A673 (cell line): ENCODE measurements around the gene JAG2. TPM values are rescaled to one million over a fixed set of nuclear protein-coding genes. Genes with fewer than 3 reads are reported as not detected.

Experiments used
- BruUV-seq: library from RNA; stranded (reverse); fragments of 400-500 nt; replicated peaks from 2 replicates; lab custom pipeline; 2021; lab: Mats Ljungman, UMichigan
- CTCF ChIA-PET: fragments of 300-600 bp; sonication (Branson Sonifier 250); formaldehyde crosslinking; loops from one replicate; lab custom pipeline; 2022; ENCODE audit warnings: antibody characterized with exemption; lab: Charles Lee
- POLR2A ChIA-PET: fragments of 300-600 bp; sonication (Branson Sonifier 250); formaldehyde crosslinking; loops from one replicate; lab custom pipeline; 2022; ENCODE audit warnings: antibody characterized with exemption; ENCODE audit not compliant: low non-redundant PET; lab: Charles Lee
- DNase-seq: peaks from one replicate; pipeline ENCODE4 v3.0.0-alpha.2; 2015; ENCODE audit warnings: low spot score
- H3K27ac ChIP-seq: fragments of 200-600 bp; sonication (generic); 2 replicates; pipeline ENCODE4 v1.5.1; 2016; ENCODE audit warnings: mixed run types, low read depth, mild to moderate bottlenecking, mixed read lengths, antibody characterized with exemption, low read length; ENCODE audit not compliant: poor library complexity, severe bottlenecking
- H3K27me3 ChIP-seq: fragments of 200-600 bp; sonication (generic); replicated peaks from 2 replicates; pipeline ENCODE4 v1.6.1; 2017; ENCODE audit warnings: mixed run types, low read depth, mild to moderate bottlenecking, mixed read lengths, antibody characterized with exemption, low read length; ENCODE audit not compliant: insufficient read depth, poor library complexity
- H3K36me3 ChIP-seq: fragments of 200-600 bp; sonication (generic); 2 replicates; pipeline ENCODE4 v1.6.1; 2016; ENCODE audit warnings: mixed run types, mild to moderate bottlenecking, mixed read lengths, antibody characterized with exemption, low read length; ENCODE audit not compliant: insufficient read depth, poor library complexity, severe bottlenecking
- H3K4me1 ChIP-seq: fragments of 200-600 bp; sonication (generic); 2 replicates; pipeline ENCODE4 v1.6.1; 2017; ENCODE audit warnings: mixed run types, mild to moderate bottlenecking, mixed read lengths, antibody characterized with exemption, low read length; ENCODE audit not compliant: insufficient read depth, poor library complexity, severe bottlenecking
- H3K4me3 ChIP-seq: fragments of 200-600 bp; sonication (generic); 2 replicates; pipeline ENCODE4 v1.5.1; 2016; ENCODE audit warnings: low read depth, mixed run types, mild to moderate bottlenecking, mixed read lengths, low read length; ENCODE audit not compliant: poor library complexity, severe bottlenecking
- H3K9me3 ChIP-seq: fragments of 200-600 bp; sonication (generic); 2 replicates; pipeline ENCODE4 v1.6.1; 2016; ENCODE audit warnings: mixed run types, low read depth, mild to moderate bottlenecking, mixed read lengths, antibody characterized with exemption, low read length; ENCODE audit not compliant: poor library complexity, severe bottlenecking
- CTCF ChIP-seq: fragments of 300-800, 200-600 bp; sonication (generic); conservative IDR thresholded peaks from 2 replicates; pipeline ENCODE4 v1.5.1; 2017; ENCODE audit warnings: low read depth, mild to moderate bottlenecking, antibody characterized with exemption, low read length, moderate library complexity, mixed read lengths
- EZH2 ChIP-seq: fragments of 200-600 bp; sonication (generic); IDR thresholded peaks from 2 replicates; pipeline ENCODE4 v1.6.1; 2017; ENCODE audit warnings: borderline replicate concordance, low read depth, mild to moderate bottlenecking, mixed read lengths, antibody characterized with exemption, low read length; ENCODE audit not compliant: poor library complexity, severe bottlenecking
- intact Hi-C: fragments of 100-400 bp; cut with micrococcal nuclease; formaldehyde crosslinking; loops from one replicate; pipeline ENCODE4 v1.10.0; 2022; ENCODE audit not compliant: unreplicated experiment
- total RNA-seq: library from RNA; stranded (reverse); gene quantifications from 2 replicates; pipeline ENCODE4 v1.2.3, GENCODE V29; 2021

The JAG2 gene
- total RNA-seq, 1 experiment from 2014 or later: 14.3 TPM

DNA sequence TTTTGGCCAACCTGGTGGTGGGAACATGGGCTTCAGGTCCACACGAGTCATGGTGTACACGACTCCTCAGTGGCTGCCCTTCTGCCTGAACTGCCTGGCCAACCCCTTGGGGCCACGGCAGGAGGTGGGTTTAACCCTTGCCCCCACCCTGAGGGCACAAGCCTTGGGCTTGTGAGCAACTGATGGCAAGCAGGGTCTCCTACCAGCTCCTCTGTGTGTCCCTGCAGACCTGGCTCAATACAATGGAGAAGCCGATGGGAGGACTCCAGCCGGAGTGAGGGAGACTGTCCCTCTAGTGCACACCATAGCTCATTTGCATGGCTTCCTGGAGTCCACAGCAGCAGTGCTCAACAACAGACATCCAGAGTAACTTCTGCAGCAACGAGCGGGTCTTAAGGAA is 28.0 kb downstream of the JAG2 start:
- BruUV-seq: no TSS peak
- no peak overlapping the region for H3K27ac ChIP-seq
- TF ChIP-seq CTCF (no peak), EZH2 (no peak)
- no peak overlapping the region for H3K4me3 ChIP-seq
- peaks cover 6% of the 10 kb centered on the region for H3K36me3 ChIP-seq
- no peaks in the 10 kb centered on the region for H3K4me1 ChIP-seq
- intact Hi-C loops: no loop called here
- DNase-seq: no peak
- CTCF ChIA-PET: no interaction called here
- H3K9me3 ChIP-seq: peaks cover 7% of the 10 kb centered on the region
- H3K27me3 ChIP-seq: no peaks in the 10 kb centered on the region
- POLR2A ChIA-PET: no interaction called here

GRCh38 chr14:105139831-105140239 is 28.7 kb downstream of the JAG2 start:
- DNase-seq: no peak
- CTCF ChIA-PET: no interaction called here

DNA sequence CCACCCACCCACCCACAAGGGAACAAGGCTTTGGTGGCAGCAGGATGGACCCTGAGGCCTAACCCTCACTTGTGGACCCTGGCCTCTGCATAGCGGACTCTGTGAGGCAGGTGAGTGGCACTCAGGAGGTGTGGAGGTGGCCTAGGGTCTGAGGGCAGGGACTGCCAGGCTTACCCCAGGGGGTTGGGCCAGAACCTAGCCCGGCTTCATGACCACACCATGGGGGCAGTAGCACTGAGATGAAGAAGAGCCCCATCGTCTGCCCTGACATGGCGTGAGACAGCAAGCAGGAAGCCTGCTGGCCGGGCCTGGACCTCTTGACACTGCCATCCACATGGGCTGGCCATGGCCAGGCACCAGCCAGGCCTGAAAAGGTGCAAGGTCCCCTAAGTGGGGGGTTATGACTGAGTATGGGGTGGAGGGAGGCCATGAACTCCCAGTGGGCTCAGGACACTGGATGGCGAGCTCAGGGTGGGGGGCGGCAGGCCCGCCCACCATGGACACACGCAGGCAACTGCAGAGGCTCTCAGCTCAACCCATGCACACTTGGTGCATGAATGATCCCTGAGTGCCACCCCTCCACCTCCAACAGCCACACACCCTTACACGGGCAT is 29.3 kb downstream of the JAG2 start:
- ChIA-PET POLR2A (no interaction called here), CTCF (no interaction called here)
- no TSS peak for BruUV-seq
- no peak for DNase-seq
- Histone ChIP-seq H3K4me1 (no peaks in the 10 kb centered on the region), H3K27me3 (no peaks in the 10 kb centered on the region), H3K4me3 (no peak overlapping the region), H3K27ac (no peak overlapping the region), H3K36me3 (peaks cover 6% of the 10 kb centered on the region), H3K9me3 (peaks cover 7% of the 10 kb centered on the region)
- intact Hi-C loops: no loop called here
- no peak for TF ChIP-seq CTCF
- TF ChIP-seq EZH2: no peak

More at GRCh38 chr14:105139831-105140239, 28.7 kb downstream of the JAG2 start:
- Histone ChIP-seq H3K27ac (no peak overlapping the region), H3K27me3 (no peaks in the 10 kb centered on the region), H3K4me1 (no peaks in the 10 kb centered on the region), H3K9me3 (peaks cover 7% of the 10 kb centered on the region), H3K36me3 (peaks cover 6% of the 10 kb centered on the region), H3K4me3 (no peak overlapping the region)
- intact Hi-C loops: no loop called here
- no peak for TF ChIP-seq EZH2
- TF ChIP-seq CTCF: no peak
- POLR2A ChIA-PET: no interaction called here
- BruUV-seq: no TSS peak
